ENCODE measurements around the gene FER. TPM values are rescaled to one million over a fixed set of nuclear protein-coding genes. Genes with fewer than 3 reads are reported as not detected.

The FER gene
- total and polyA plus RNA-seq, 2 of the 8 experiments (the other 6 are each of a cell fraction or from before 2014, with no cell fraction given) = 1.3 to 15.8 TPM

DNA sequence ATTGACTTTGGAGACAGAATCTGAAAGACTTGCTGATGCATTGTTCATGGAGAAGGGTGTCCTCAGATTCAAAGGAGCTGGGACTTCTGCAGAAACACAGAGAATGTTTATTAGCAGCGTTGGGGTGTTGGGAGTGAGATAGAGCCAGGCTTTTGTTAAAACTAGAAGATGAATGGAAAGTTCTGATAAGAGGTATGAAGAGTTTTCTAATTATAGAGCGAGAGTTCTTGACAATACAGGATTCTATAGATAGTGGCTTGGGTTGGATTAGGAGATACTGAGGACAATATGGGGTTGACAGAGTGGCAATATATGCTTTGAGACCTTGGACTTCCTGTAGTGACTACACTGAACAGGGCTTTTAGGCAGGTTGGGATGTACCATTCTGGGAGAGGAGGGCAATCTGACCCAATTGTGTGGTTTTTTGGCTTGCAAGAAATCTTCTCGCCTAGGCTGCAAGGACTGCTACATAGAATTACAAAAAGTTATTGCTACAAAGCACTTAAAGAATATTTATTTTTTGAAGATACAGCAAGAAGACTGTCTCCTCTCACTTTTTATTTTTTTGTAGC is 83.1 kb downstream of the FER start:
- no peak overlapping the region for H3K4me3 ChIP-seq (ENCODE audit: extremely low read depth in 1 of 4, insufficient read depth in 2 of 4, low read depth in 3 of 4, low read length in 4 of 4)
- H3K18ac ChIP-seq (ENCODE audit: extremely low read depth, low read length) = no peak overlapping the region
- H3K79me1 ChIP-seq (ENCODE audit: low read depth, low read length) = no peaks in the 10 kb centered on the region
- no peaks in the 10 kb centered on the region; a peak in 1 of 7 replicates for H3K4me1 ChIP-seq (replicated peaks in 1 of 4; ENCODE audit: control insufficient read depth in 3 of 4, insufficient read depth in 4 of 4, low read length in 3 of 4)
- WGBS, 2 experiments (ENCODE audit: extremely low coverage in 1 of 2, insufficient coverage in 1 of 2, insufficient read length in 1 of 2, insufficient replicate concordance in 2 of 2, low coverage in 1 of 2, low lambda C conversion rate in 2 of 2, missing lambda C conversion rate in 1 of 2) = 91% methylated on average over 3 of the region's 3 CpGs; no CpG with 5 or more reads in 1 of the 2 experiments
- H2AK5ac ChIP-seq (ENCODE audit: low read depth, low read length) = no peak overlapping the region
- H2AFZ ChIP-seq (ENCODE audit: low read length) = no peak overlapping the region
- H4K8ac ChIP-seq (ENCODE audit: extremely low read depth, insufficient read depth, low read length) = no peak overlapping the region
- no peak overlapping the region for H3K23ac ChIP-seq (ENCODE audit: insufficient read length)
- no peak overlapping the region for H2BK5ac ChIP-seq (ENCODE audit: low read depth, low read length)
- no peaks in the 10 kb centered on the region for H3K36me3 ChIP-seq (ENCODE audit: control insufficient read depth in 2 of 4, insufficient read depth in 4 of 4, low read length in 3 of 4)
- no peak overlapping the region for H3K14ac ChIP-seq (ENCODE audit: insufficient read length)
- no peak overlapping the region for H2BK15ac ChIP-seq (ENCODE audit: low read length)
- H3K27me3 ChIP-seq (replicated peaks in 1 of 4; ENCODE audit: control insufficient read depth in 3 of 4, extremely low read depth in 1 of 4, insufficient read depth in 3 of 4, low read length in 3 of 4) = no peaks in the 10 kb centered on the region
- H3K56ac ChIP-seq (replicated peaks; ENCODE audit: insufficient read length, low read depth, low read length) = no peak overlapping the region
- POLR2A ChIA-PET (ENCODE audit: partially characterized antibody) = no interaction called here
- H3K9ac ChIP-seq (replicated peaks in 1 of 4; ENCODE audit: extremely low read depth in 1 of 4, low read depth in 3 of 4, low read length in 3 of 4) = no peak overlapping the region
- DNase-seq (ENCODE audit: low read depth in 1 of 2, low spot score in 2 of 2) = no peak
- no peaks in the 10 kb centered on the region for H3K9me3 ChIP-seq (ENCODE audit: insufficient read depth in 2 of 2, low read depth in 1 of 2, low read length in 1 of 2)
- CTCF ChIA-PET (ENCODE audit: partially characterized antibody) = interaction anchor here (1.5 kb wide), 1 partner anchor 11 kb away, joined by 3 read pairs; no protein-coding TSS in a partner anchor
- H3K4ac ChIP-seq (replicated peaks; ENCODE audit: insufficient read length, low read depth, low read length) = no peak overlapping the region
- no peak overlapping the region for H3K27ac ChIP-seq (ENCODE audit: low read depth, low read length)
- no peaks in the 10 kb centered on the region for H3K23me2 ChIP-seq (ENCODE audit: low read depth, low read length)
- H2BK12ac ChIP-seq (ENCODE audit: low read depth, low read length) = no peak overlapping the region
- H4K20me1 ChIP-seq (replicated peaks in 1 of 2; ENCODE audit: control insufficient read depth in 1 of 2, insufficient read depth in 2 of 2, low read length in 2 of 2) = no peaks in the 10 kb centered on the region
- no peaks in the 10 kb centered on the region for H3K79me2 ChIP-seq (ENCODE audit: control insufficient read depth in 1 of 2, insufficient read depth in 2 of 2, low read length in 2 of 2)
- H4K5ac ChIP-seq (ENCODE audit: insufficient read length, low read depth, low read length) = no peak overlapping the region
- no peak overlapping the region for H2BK20ac ChIP-seq (ENCODE audit: low read length)
- no peak overlapping the region for H2BK120ac ChIP-seq (replicated peaks; ENCODE audit: low read depth, low read length)
- TF ChIP-seq CEBPB (IDR thresholded peaks at IDR 0.05; ENCODE audit: low read depth, low read length) (no peak), POLR2AphosphoS5 (IDR thresholded peaks at IDR 0.05; ENCODE audit: low read depth, low read length) (no peak), ZNF274 (IDR thresholded peaks at IDR 0.05; ENCODE audit: borderline replicate concordance, extremely low read depth, low read length) (no peak), EGR1 (IDR thresholded peaks at IDR 0.05; ENCODE audit: borderline replicate concordance, low read depth, low read length) (no peak), FOSL1 (IDR thresholded peaks at IDR 0.05; ENCODE audit: insufficient read depth, low read depth, low read length) (no peak), SIX5 (IDR thresholded peaks at IDR 0.05; ENCODE audit: low read depth, low read length) (no peak), EP300 (IDR thresholded peaks at IDR 0.05; ENCODE audit: borderline replicate concordance in 1 of 2, low read depth in 2 of 2, low read length in 2 of 2) (no peak), CTBP2 (IDR thresholded peaks at IDR 0.05; ENCODE audit: borderline replicate concordance, insufficient read depth, insufficient read length, low read length) (no peak), BCL11A (IDR thresholded peaks at IDR 0.05; ENCODE audit: low read depth in 2 of 2, low read length in 2 of 2) (no peak), POU5F1 (IDR thresholded peaks at IDR 0.05; ENCODE audit: low read depth, low read length) (no peak), TEAD4 (IDR thresholded peaks at IDR 0.05; ENCODE audit: low read depth, low read length) (no peak), SIRT6 (IDR thresholded peaks at IDR 0.05; ENCODE audit: low read length) (no peak)
- H4K91ac ChIP-seq (replicated peaks; ENCODE audit: insufficient read length, low read length) = no peak overlapping the region
- H3K4me2 ChIP-seq (ENCODE audit: insufficient read depth in 1 of 2, low read depth in 2 of 2, low read length in 2 of 2) = no peak overlapping the region
- FAIRE-seq = no peak
